Endothelial cell of hepatic sinusoid (primary cell): ENCODE results near the gene NDEL1.

ENCODE experiments used
- in situ Hi-C: cut with HindIII; loops from 2 replicates; pipeline ENCODE4 v1.10.0; 2017; ENCODE audit warnings: low sequenced_read_pairs

NDEL1 gene

GRCh38 chr17:8413328-8413727, 22.4 kb upstream of the NDEL1 start:
- in situ Hi-C loops = no loop called here

- in situ Hi-C loops = no loop called here
Measured at GRCh38 chr17:8413938-8414337, 21.7 kb upstream of the NDEL1 start.

GRCh38 chr17:8417806-8418205, 17.9 kb upstream of the NDEL1 start:
- in situ Hi-C loops = no loop called here

- in situ Hi-C loops = no loop called here
Measured at GRCh38 chr17:8418471-8418870, 17.2 kb upstream of the NDEL1 start.

GRCh38 chr17:8419305-8419704, 16.4 kb upstream of the NDEL1 start:
- in situ Hi-C loops = no loop called here

- in situ Hi-C loops = no loop called here
Measured at GRCh38 chr17:8420041-8420934, 15.4 kb upstream of the NDEL1 start.

GRCh38 chr17:8421571-8421970, 14.1 kb upstream of the NDEL1 start:
- in situ Hi-C loops = no loop called here

GRCh38 chr17:8426094-8426720, 9.5 kb upstream of the NDEL1 start:
- in situ Hi-C loops = no loop called here

GRCh38 chr17:8426802-8427201, 8.9 kb upstream of the NDEL1 start:
- in situ Hi-C loops = no loop called here

- in situ Hi-C loops = no loop called here
Measured at GRCh38 chr17:8430966-8431365, 4.7 kb upstream of the NDEL1 start.

- in situ Hi-C loops = no loop called here
Measured at GRCh38 chr17:8436169-8436843, 622 bp downstream of the NDEL1 start.

GRCh38 chr17:8436844-8437171, 1.1 kb downstream of the NDEL1 start:
- in situ Hi-C loops = no loop called here

- in situ Hi-C loops = no loop called here
Measured at GRCh38 chr17:8438441-8438840, 2.8 kb downstream of the NDEL1 start.

GRCh38 chr17:8439681-8440080, 4.0 kb downstream of the NDEL1 start:
- in situ Hi-C loops = loop anchor here (10.0 kb wide), 1 partner anchor 55 kb away; no protein-coding TSS in a partner anchor

- in situ Hi-C loops = loop anchor here (10.0 kb wide), 1 partner anchor 53 kb away; no protein-coding TSS in a partner anchor
Measured at GRCh38 chr17:8441690-8442089, 6.0 kb downstream of the NDEL1 start.

- in situ Hi-C loops = loop anchor here (10.0 kb wide), 1 partner anchor 52 kb away; no protein-coding TSS in a partner anchor
Measured at GRCh38 chr17:8442310-8442709, 6.6 kb downstream of the NDEL1 start.

- in situ Hi-C loops = loop anchor here (10.0 kb wide), 1 partner anchor 51 kb away; no protein-coding TSS in a partner anchor
Measured at GRCh38 chr17:8443756-8444155, 8.1 kb downstream of the NDEL1 start.

- in situ Hi-C loops = loop anchor here (10.0 kb wide), 1 partner anchor 50 kb away; no protein-coding TSS in a partner anchor
Measured at GRCh38 chr17:8444494-8444893, 8.8 kb downstream of the NDEL1 start.

GRCh38 chr17:8445536-8445935, 9.9 kb downstream of the NDEL1 start:
- in situ Hi-C loops = loop anchor here (10.0 kb wide), 1 partner anchor 49 kb away; no protein-coding TSS in a partner anchor

GRCh38 chr17:8447799-8448198, 12.1 kb downstream of the NDEL1 start:
- in situ Hi-C loops = loop anchor here (10.0 kb wide), 1 partner anchor 47 kb away; no protein-coding TSS in a partner anchor

- in situ Hi-C loops = loop anchor here (10.0 kb wide), 1 partner anchor 46 kb away; no protein-coding TSS in a partner anchor
Measured at GRCh38 chr17:8448310-8448709, 12.6 kb downstream of the NDEL1 start.
